DMS 273 (cell line): ENCODE measurements around the gene ACOX1.

ENCODE experiments used
- DNase-seq: peaks from one replicate; lab custom pipeline; 2025; ENCODE audit not compliant: unreplicated experiment; lab: John Stamatoyannopoulos, UW

Gene ACOX1

DNA sequence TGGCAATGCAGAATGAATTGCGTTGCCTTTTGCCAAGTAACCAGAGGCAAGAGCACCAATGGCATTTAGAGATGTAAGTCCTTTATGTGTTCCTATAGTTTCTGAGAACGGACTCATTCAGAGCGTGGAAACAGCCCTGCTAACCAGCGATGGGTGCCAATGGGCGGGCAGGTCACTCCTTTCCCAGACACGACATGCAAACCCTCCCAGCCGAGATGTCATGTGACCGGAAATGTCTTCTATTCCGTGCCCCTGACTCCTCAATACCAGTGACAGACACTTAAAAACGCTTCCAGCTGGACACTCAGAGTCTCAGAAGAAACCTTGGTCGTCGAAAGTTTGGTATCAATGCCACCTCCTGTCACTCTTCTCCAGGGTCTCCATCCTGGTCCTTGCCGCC is 41.3 kb downstream of the ACOX1 start:
- DNase-seq: no peak

DNA sequence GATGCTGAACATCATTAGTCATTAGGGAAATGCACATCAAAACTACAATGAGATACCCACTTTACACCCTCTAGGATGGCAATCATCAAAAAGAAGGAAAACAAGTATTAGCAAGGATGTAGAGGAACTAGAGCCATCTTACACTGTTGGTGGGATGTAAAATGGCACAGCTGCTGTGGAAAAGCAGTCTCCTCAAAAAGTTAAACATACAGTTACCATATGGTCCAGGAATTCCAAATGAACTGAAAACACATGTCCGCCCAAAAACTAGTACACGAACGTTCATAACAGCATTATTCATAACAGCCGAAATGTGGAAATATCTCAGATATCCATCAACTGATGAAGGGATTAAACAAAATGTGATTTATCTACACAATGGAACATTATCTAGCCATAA is 45.2 kb downstream of the ACOX1 start:
- no peak for DNase-seq

DNA sequence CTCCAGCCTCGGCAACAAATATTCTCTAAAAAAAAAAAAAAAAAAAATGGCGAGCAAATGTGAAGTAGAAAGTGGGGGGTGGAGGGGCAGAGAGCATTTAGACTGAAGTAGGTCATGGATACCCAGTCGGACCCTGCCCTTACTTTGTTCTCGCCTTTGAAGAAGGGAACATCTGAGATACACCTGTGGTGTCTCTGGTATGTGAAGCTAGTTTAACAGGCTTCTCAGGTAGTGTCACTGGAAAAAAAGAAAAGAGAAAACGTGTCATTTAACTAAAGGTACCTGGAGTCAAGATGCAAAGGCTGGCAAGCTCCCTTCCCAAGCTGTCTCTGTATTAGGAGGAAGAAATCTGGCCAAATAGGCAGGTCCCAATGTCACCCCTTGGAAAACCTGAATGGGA is 46.1 kb downstream of the ACOX1 start:
- DNase-seq: no peak

DNA sequence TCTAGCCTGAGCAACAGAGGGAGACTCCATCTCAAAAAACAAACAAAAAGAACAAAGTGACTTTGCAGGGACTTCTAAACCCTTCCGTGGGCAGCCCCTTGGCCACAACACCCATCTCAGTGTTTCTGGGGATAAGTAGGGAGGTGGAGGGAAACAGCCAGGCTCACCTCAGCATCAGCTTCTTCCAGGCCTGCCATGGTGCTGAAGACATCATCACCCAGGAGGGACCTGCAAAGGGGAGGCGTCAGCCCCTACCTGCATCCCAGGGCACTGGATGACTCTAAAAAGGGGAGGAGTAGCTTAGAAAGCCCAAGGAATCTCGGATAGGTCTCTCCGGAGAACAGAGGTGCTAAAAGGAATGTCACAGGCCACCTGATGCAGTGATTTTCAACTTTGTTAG is 47.9 kb downstream of the ACOX1 start:
- no peak for DNase-seq

DNA sequence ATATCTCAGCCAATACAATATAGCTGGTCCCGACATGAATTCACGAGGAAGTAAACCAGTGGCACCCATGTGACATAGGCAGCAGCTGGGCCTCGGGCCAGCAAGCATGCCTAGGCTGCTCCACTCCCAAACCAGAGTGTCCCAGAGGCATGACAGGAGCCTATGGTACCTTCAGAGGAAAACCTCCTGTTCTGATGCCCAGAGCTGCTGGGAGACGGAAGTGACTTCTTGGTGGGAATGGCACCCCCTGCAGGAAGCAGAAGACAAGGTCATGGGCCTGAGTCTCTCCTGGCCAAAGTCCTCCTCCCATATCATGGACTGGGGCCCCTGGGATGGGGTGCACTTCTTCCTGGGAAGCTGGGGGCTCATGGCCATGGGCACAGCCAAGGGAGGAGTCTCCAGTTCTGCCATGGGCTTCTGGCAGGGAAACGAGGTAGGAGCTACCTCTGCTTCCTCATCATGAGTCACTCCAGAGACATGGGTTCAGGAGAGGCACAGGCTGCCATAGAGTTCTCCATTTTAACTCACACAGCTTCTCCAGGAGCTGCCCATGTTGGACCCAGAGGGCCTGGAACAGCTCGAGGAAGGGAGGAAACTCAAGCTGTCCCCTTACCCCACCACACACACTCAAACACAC is 51.6 kb downstream of the ACOX1 start:
- peak; percentile 52 for DNase-seq

DNA sequence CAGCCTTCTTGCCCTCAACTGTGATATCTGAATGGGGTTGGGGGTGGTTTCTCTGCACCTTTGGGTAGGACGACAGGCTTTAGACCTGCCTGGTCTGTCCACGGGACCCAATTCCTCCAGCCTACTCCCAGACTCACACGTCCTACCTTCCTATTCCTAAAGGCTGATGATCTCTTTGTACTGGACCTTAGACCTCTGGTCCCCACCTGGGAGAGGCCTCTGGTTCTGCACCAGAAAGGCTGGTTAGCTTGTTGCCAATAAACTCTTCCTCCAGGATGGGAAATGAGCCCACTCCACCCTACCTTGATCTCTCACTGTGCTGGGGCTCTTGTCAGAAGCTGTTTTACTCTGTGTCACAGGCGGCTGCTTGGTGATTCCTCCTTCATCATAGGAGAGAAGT is 52.5 kb downstream of the ACOX1 start:
- no peak for DNase-seq

DNA sequence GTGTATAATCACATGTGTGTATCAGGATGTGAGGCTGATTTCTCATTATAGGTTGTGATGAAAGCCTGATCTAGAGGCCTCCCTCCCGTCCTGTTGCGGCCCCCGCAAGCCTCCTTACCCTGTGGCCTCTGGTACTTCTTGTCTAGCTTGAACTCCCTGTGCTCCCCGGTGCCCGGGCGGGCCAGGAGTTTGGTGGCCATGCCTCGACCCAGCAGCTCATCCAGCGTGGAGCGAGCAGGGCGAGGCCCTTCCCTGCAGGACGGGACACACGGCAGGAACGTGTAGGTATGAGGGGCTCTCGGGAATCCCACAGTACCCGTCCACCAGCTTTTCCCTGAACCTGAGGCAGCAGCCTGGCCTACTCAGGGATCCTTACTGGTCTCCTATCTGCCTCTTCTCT is 53.1 kb downstream of the ACOX1 start:
- DNase-seq: no peak

DNA sequence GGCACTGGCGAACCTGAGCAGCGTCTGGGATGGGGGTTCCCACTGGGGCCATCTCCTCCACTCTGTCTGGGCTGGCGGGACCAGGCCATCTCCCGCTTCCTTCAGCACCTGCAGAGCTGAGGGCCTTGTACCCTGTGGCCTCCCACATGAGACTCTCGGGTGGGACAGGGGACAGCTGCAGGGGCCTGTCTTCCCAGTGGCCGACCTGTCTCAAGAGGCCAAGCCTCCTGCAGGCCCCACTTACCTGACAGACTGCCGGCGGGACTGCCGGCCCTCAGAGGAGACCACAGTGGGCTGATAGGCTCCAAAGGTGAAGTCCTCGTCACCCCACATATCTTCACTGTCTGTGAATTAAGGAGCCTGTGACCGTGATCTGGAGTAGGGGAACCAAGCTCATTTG is 53.9 kb downstream of the ACOX1 start:
- no peak for DNase-seq

DNA sequence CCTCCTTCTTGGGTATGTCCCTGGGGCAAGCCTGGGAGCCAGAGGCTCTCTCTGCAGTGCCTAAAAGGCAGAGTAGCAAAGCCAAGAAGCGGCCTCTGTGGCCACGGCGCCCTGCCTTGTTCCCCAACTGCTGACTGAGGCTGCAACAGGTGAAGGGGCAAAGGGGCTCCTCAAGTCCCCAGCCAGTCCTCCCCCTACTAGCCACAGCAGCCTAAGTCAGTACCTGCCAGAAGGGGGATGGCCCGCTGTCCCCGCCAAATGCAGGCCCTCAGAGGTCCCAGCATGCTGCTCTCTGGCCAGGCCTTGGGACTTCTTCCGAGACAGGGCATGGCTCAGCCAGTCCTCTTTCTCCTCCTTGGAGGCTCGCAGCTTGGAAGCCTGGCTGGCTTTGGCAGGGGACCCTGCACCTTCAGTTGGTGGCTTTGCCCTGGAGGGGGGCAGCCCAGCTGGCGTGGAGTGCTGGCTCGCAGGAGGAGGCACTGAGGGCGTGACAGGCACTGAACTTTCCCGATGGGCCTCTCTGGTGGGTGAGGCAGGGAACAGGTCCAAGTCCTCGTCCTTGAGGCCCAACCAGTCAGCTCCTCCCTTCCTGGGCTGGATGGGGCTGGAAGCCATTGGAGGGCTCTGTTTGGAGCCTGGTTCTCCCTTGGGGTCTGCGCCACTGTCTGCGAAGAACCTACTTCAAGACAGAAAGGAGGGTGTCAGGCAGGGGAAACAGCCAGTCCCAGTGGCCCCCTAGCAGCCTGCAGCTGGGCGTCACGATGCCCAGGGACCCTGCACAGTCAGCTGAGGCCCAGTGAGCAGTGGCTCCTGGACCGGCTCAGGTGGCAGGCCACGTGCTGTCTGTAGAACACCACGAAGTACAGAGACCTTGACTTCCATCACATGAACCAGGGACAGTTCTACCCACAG is 55.7 kb downstream of the ACOX1 start:
- DNase-seq: no peak

DNA sequence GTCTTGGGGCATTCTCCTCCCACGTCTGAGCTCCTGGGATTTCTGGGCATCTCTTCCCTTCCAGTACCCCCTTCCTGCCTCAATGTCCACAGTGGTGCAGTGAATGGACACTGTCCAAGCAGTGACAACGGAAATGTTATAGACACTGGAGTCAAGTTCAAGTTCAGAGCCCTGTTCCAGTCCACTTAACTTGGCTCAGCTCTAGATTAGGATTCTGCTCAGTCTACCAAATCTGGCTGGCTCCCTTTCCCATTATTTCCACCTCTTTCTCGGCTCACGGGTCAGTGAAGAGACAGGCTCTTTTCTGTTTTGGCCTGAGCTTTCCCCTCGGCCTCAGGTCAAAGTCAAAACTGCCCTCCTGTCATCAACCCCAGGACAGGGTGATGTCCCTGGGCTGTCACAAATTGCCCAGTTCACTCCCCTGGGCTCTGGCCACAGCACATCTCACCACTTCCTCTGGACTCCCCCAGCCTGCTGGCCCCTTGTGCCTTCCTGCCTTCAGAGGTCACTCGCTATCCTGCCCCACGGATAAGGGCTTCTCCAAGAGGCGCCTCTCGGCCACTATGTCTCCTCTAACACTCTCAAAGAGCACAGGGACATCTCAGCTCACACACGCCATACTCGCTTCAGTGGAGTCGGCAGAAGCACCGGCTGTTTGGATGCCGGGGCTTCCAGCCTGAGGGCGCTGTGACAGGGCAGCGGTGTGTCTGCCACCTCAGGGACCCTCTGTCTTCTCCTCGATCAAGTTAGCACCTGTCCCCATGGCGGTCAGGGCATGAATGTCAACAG is 56.6 kb downstream of the ACOX1 start:
- no peak for DNase-seq

DNA sequence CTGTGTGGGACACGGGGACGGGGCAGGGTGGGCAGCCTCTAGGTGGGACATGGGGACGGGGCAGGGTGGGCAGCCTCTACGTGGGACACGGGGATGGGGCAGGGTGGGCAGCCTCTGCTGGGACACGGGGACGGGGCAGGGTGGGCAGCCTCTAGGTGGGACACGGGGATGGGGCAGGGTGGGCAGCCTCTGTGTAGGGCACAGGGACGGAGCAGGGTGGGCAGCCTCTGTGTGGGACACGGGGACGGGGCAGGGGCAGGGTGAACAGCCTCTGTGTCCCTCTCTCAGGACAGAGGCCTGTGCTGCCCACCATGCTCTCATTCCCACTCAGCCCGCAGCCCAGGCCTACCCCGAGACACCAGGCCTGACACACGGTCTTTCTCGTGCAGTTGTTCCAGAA is 57.4 kb downstream of the ACOX1 start:
- DNase-seq: no peak

DNA sequence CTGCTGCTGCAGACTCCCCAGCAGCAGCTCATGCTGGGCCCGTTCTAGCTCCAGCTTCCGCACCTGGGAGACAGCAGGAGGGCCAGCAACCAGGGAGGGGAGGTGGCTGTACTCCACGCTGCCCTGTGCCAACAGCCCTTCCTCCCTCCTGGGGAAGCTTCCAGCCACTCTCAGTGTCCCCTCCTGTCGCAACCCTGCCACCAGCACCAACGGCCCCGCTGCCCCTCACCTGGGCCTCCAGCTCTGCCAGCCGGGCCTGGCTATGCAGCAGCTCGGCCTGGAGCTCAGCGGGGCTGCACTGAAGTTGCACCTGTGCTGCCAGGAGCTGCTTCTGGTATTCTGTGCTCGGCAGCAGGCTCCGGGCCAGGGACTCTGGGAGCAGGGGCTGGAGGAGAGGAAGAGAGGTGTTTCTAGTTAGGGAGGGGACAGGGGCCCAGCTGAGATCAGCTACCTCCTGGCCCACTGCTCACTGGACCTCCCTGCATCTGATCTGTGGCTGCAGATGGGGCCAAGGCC is 58.9 kb downstream of the ACOX1 start:
- no peak for DNase-seq

DNA sequence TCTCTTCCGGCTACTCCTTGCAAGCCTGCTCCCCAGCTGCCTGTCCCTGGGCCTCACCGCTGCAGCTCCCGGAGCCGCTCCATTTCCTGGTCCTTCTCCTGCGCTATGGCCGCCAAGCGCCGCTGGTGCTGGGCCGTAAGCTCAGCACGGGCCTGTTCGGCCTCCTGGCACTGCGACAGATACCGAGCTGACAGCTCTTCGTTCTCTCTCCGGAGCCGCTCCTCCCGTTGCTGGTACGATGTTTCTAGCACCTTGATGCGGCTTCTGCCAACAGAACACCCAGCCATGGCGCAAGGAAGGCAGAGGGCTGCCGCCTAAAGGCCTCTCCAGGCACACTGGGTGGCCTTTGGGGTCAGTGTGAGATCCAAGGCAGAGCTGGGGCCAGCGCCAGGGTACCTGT is 59.4 kb downstream of the ACOX1 start:
- DNase-seq: no peak

DNA sequence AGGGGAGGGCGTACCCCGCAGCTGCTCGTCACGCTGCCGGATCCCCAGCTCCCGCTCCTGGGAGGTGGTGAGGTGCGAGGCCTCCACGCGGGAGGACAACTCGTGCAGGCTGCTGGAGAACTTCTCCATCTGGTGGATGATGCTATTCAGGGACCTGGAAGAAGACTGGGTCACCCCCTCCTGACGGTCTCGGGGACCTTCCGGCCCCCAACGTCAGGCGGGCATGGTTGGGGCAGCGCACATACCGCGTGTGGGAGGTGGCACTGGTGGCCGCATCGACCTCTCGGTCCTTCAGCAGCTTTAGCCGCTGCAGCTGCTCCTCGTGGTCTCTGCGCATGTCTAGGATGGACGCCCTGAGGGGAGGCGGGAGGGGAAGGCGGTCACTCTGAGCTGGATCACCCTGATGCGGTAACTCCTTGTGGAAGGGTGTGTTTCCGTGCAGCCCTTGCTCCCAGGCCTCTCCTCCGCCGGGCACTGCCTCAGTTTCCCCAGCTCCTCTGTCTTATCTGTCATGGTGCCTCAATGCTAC is 61.0 kb downstream of the ACOX1 start:
- DNase-seq: no peak

DNA sequence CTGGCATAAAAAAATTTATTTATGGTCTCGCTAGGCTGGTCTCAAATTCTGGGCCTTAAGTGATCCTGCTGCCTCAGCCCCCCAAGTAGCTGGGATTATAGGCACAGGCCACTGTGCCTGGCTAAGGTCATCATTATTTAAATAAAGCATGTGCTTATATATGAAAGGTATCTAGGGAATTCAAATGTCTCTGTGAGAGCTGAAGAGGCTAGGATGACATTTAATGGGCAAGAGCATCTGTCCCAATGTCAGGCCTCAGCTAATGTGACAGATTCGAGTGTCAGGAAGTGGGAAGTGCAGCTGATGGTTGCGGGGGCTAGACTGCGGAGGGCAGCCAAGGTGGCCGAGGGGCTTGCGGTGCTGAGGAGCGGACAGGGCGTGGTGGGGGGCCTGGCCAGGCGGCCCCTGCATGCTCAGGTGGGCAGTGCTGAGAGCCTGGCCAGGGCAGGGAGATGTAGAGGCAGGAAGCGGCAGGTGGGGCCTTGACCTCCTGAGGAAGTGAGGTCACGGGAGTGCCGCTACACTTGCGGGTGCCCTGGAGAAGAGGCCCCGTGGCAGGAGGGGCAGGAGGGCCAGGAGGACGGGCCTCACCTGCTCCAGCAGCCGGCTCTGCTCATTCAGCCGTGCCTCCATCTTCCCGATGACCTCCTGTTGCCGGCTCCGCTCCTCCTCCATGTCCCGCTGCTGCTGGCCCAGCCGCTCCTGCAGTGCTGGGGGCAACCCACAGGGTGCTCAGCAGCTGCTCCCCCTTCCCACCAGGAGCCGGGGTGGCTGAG is 61.6 kb downstream of the ACOX1 start:
- DNase-seq: peak; percentile 31

DNA sequence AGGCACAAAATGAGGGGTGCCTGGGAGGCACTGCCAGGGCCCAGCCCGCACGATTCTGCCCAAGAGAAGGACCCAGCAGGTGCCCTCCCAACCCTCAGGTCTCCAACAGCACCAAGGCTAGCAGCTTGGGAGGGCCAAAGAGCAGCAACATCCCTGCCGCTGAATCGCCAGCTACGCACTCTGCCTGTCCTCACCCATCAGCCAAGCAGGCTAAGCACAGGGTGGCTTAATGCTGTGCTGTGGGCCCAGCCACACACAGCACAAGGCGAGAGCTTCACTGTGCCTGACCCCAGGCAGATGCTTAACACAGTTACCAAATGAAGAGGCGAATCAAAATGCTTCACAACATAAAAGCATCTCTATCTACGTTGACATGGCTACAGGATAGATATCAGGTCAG is 63.7 kb downstream of the ACOX1 start:
- no peak for DNase-seq

DNA sequence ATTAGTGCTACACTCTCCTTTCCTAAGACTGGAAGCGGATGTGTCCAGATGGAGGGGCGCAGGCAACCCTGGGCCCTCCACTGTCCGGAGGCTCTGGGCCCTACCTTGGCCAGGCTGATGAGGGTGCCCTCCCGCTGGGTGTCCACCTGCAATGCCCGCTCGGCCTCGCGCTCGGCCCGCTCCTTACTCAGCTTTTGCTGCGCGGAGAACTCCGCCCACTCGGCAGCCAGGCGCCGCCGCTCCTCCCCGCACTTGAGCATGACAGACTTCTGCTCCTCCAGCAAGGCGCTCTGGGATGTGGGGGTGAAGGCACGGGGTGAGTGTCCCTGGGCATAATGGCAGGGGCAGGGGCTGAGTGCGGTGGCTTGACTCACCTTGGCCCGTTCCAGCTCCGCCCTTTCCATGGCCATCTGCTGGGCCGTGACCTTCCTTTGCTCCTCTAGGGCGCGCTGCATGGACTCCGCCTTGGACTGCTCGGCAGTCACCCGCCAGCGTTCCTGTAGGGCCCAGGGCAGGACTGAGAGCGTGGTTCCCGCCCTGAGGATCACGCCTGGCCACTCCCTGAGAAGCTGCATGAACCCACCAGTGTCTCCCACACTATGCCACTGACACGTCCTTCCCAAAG is 64.2 kb downstream of the ACOX1 start:
- DNase-seq: no peak

DNA sequence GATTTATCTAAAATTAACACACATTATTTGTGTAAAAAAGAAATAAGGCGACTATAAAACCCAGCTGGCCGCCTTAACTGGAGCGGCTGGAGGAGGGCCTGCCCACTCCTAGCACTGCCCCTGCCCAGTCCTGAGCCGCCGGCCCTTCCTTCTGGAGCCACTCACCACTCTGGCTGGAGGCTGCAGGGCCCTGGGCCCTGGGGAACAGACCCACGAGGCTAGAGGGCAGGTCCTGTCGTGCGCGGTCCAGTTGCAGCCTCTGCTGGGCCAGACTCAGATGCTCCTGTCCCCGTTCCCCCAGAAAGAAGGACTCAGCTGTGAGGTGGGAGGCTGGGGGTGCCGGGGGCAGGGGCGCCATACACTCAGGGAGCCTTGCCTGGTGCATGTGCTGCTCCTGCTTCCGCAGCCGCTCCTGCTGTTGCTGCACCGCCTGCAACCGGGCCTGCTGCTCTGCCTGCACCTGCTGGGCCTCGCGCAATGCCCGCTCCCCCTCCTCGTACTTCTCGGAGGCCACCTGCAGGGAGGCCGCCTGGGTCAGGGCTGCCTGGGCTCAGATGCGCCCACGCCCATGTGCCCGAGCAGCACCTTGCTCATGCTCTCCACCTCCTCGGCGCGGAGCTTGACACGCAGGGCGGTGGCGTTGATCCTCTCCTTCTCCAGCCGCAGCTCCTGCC is 65.3 kb downstream of the ACOX1 start:
- DNase-seq: no peak

DNA sequence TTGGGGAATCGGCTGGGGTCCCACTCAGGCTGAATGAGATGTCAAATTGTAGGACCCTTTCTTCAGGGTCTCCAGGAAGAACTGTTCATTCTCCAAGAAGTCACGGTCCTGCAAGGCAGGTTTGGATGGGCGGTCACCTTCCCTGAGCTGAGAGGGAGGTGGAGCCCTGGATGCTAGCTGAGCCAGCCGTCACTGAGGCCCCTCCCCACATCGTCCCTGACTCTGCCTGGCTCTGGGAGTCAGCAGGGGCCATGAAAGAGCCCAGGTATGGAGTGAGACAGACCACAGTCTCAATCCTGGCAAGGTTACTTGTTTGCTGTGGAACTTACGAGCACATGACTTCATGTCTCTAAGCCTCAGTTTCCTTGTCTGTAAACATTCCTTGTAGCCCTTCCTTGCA is 68.3 kb downstream of the ACOX1 start:
- DNase-seq: no peak
